ENCODE data around the gene FUT6. TPM values are rescaled to one million over a fixed set of nuclear protein-coding genes. Genes with fewer than 3 reads are reported as not detected.
"Not testable (repeated sequence)": the region's sequence is repeated elsewhere in the genome, so short reads cannot be mapped to it uniquely, and the experiment has no call there.

FUT6 gene
- under 1 TPM in 1 of 4 donors, not detected in 3; 0.17 TPM for total RNA-seq

GRCh38 chr19:5839065-5840017 lies at the start of gene FUT6:
Gene FUT6, minus strand, starts transcription at chr19:5839702. Its CDS starts 7,135 bp downstream, at chr19:5832567.
- Histone ChIP-seq H3K36me3 (no peaks in the 10 kb centered on the region), H3K27me3 (no peaks in the 10 kb centered on the region), H3K4me1 (peaks cover 0 to 10% (median 0%) of the 10 kb centered on the region in 4 donors), H3K4me3 (no peak within 1 kb of the TSS), H3K9me3 (no peaks in the 10 kb centered on the region), H3K27ac (replicated peaks in 1 of 4) (no peak within 1 kb of the TSS)
- whole genome bisulfite sequencing = 84% methylated on average over 6 of the region's 9 CpGs
- TF ChIP-seq EP300 (IDR thresholded peaks at IDR 0.05) (no peak), POLR2AphosphoS5 (IDR thresholded peaks at IDR 0.05) (no peak), CTCF (IDR thresholded peaks at IDR 0.05) (no peak), POLR2A (IDR thresholded peaks at IDR 0.05; ENCODE audit: low read depth) (no peak)
- intact Hi-C loops (cut with DNase I) = no loop called here
- DNase-seq (ENCODE audit: extremely low spot score) = no peak

GRCh38 chr19:5884065-5884811 lies 44.7 kb upstream of the FUT6 start:
- H3K27me3 ChIP-seq; DNase-seq (ENCODE audit: extremely low spot score); H3K9me3 ChIP-seq; intact Hi-C loops (cut with DNase I); H3K36me3 ChIP-seq; H3K4me3 ChIP-seq: not testable (repeated sequence)
- 66% methylated on average over 11 of the region's 11 CpGs for whole genome bisulfite sequencing
- peaks cover 19 to 57% (median 53%) of the 10 kb centered on the region in 4 donors for H3K4me1 ChIP-seq
- peak overlapping the region; percentile 77 to 87 (median 84) for H3K27ac ChIP-seq (replicated peaks in 1 of 4)

GRCh38 chr19:5883157-5883873 lies 43.8 kb upstream of the FUT6 start:
- TF ChIP-seq POLR2AphosphoS5 (IDR thresholded peaks at IDR 0.05) = peak in 1 of 2 donors; percentile 19
- H3K4me1 ChIP-seq = peaks cover 19 to 61% (median 54%) of the 10 kb centered on the region in 4 donors
- intact Hi-C loops (cut with DNase I); H3K9me3 ChIP-seq; H3K4me3 ChIP-seq; DNase-seq (ENCODE audit: extremely low spot score); H3K36me3 ChIP-seq: not testable (repeated sequence)
- peak overlapping the region; percentile 77 to 87 (median 84) for H3K27ac ChIP-seq (replicated peaks in 1 of 4)
- 65% methylated on average over 13 of the region's 13 CpGs for WGBS
- H3K27me3 ChIP-seq = peaks cover 0 to 11% (median 0%) of the 10 kb centered on the region in 4 donors

- peaks cover 0 to 11% (median 0%) of the 10 kb centered on the region in 4 donors for H3K27me3 ChIP-seq
- no peak for DNase-seq (ENCODE audit: extremely low spot score)
- TF ChIP-seq POLR2AphosphoS5 (IDR thresholded peaks at IDR 0.05) (no peak), CTCF (IDR thresholded peaks at IDR 0.05) (no peak), POLR2A (IDR thresholded peaks at IDR 0.05; ENCODE audit: low read depth) (no peak)
- WGBS = 71% methylated on average over 9 of the region's 9 CpGs
- peak overlapping the region; percentile 77 to 87 (median 84) for H3K27ac ChIP-seq (replicated peaks in 1 of 4)
- H3K36me3 ChIP-seq = no peaks in the 10 kb centered on the region
- H3K4me3 ChIP-seq = no peak overlapping the region
- no peaks in the 10 kb centered on the region for H3K9me3 ChIP-seq
- peaks cover 19 to 69% (median 56%) of the 10 kb centered on the region in 4 donors for H3K4me1 ChIP-seq
- intact Hi-C loops (cut with DNase I) = no loop called here
Measured at GRCh38 chr19:5882421-5882968, 43.0 kb upstream of the FUT6 start.

GRCh38 chr19:5881543-5882299 lies 42.2 kb upstream of the FUT6 start:
- H3K27me3 ChIP-seq = peaks cover 0 to 15% (median 0%) of the 10 kb centered on the region in 4 donors
- peak overlapping the region; percentile 77 to 88 (median 86) for H3K27ac ChIP-seq (replicated peaks in 1 of 4)
- intact Hi-C loops (cut with DNase I) = no loop called here

More at GRCh38 chr19:5881543-5882299, 42.2 kb upstream of the FUT6 start:
- no peaks in the 10 kb centered on the region for H3K9me3 ChIP-seq
- no peak overlapping the region for H3K4me3 ChIP-seq
- peaks cover 19 to 77% (median 58%) of the 10 kb centered on the region in 4 donors for H3K4me1 ChIP-seq
- no peak for TF ChIP-seq CTCF (IDR thresholded peaks at IDR 0.05)
- TF ChIP-seq EP300 (IDR thresholded peaks at IDR 0.05) = no peak
- no peak for TF ChIP-seq POLR2AphosphoS5 (IDR thresholded peaks at IDR 0.05)
- TF ChIP-seq POLR2A (IDR thresholded peaks at IDR 0.05; ENCODE audit: low read depth) = no peak
- no peak for DNase-seq (ENCODE audit: extremely low spot score)
- H3K36me3 ChIP-seq = no peaks in the 10 kb centered on the region
- 76% methylated on average over 19 of the region's 19 CpGs for WGBS

Data from esophagus muscularis mucosa (tissue), 4 donors.